Measurements from ENCODE around the gene LIPN. TPM values are rescaled to one million over a fixed set of nuclear protein-coding genes. Genes with fewer than 3 reads are reported as not detected.
A peak's percentile ranks its signal among the peaks of the same experiment; 100 is the strongest.

The LIPN gene
- total RNA-seq, 8 experiments from 2014 or later = not detected

- H3K27ac ChIP-seq = no peak overlapping the region
- in situ Hi-C loops (cut with MboI; ENCODE audit: low pct_unique_long_range_greater_than_20kb in 2 of 9, low sequenced_read_pairs in 9 of 9, unreplicated experiment in 9 of 9) = no loop called here
- WGBS, 10 experiments = 0 to 100% (median 63%) methylated on average over 1 to 2 of the region's 2 CpGs; no CpG with 5 or more reads in 3 of the 10 experiments
- no peak overlapping the region for H3K4me3 ChIP-seq
- ATAC-seq (replicated peaks in 6 of 8) = peak in 3 of 8 experiments; percentile 48 to 71 (median 54)
- peaks cover 0 to 2% of the 10 kb centered on the region in 2 donors for H3K4me1 ChIP-seq (replicated peaks in 1 of 2)
These were observed 32.1 kb downstream of the LIPN start for GRCh38 chr10:88791924-88792323.

- no peak overlapping the region for H3K27ac ChIP-seq
- H3K4me3 ChIP-seq = no peak overlapping the region
- 69 to 100% (median 89%) methylated on average over 1 to 3 of the region's 4 CpGs; no CpG with 5 or more reads in 2 of the 10 experiments for WGBS, 10 experiments
- H3K4me1 ChIP-seq (replicated peaks in 1 of 2) = peaks cover 0 to 2% of the 10 kb centered on the region in 2 donors
- in situ Hi-C loops (cut with MboI; ENCODE audit: low pct_unique_long_range_greater_than_20kb in 2 of 9, low sequenced_read_pairs in 9 of 9, unreplicated experiment in 9 of 9) = no loop called here
- no peak for ATAC-seq (replicated peaks in 6 of 8)
These were observed 32.8 kb downstream of the LIPN start for GRCh38 chr10:88792661-88793060.

GRCh38 chr10:88793712-88794299, 34.0 kb downstream of the LIPN start:
- WGBS, 10 experiments = 13 to 91% (median 57%) methylated on average over 1 to 2 of the region's 2 CpGs; no CpG with 5 or more reads in 3 of the 10 experiments
- Histone ChIP-seq H3K27ac (no peak overlapping the region), H3K4me3 (no peak overlapping the region), H3K4me1 (replicated peaks in 1 of 2) (peaks cover 0 to 2% of the 10 kb centered on the region in 2 donors)
- ATAC-seq (replicated peaks in 6 of 8) = no peak
- in situ Hi-C loops (cut with MboI; ENCODE audit: low pct_unique_long_range_greater_than_20kb in 2 of 9, low sequenced_read_pairs in 9 of 9, unreplicated experiment in 9 of 9) = no loop called here

- H3K27ac ChIP-seq = no peak overlapping the region
- WGBS, 10 experiments = 0 to 100% (median 26%) methylated on average over 1 of the region's 1 CpG; no CpG with 5 or more reads in 2 of the 10 experiments
- in situ Hi-C loops (cut with MboI; ENCODE audit: low pct_unique_long_range_greater_than_20kb in 2 of 9, low sequenced_read_pairs in 9 of 9, unreplicated experiment in 9 of 9) = no loop called here
- H3K4me3 ChIP-seq = no peak overlapping the region
- ATAC-seq (replicated peaks in 6 of 8) = no peak
- no peaks in the 10 kb centered on the region for H3K4me1 ChIP-seq (replicated peaks in 1 of 2)
These were observed 34.9 kb downstream of the LIPN start for GRCh38 chr10:88794731-88795130.

GRCh38 chr10:88800152-88801125, 40.6 kb downstream of the LIPN start:
- H3K4me1 ChIP-seq (replicated peaks in 1 of 2) = no peaks in the 10 kb centered on the region
- WGBS, 10 experiments = 7 to 96% (median 61%) methylated on average over 2 of the region's 2 CpGs; no CpG with 5 or more reads in 2 of the 10 experiments
- no peak overlapping the region for H3K27ac ChIP-seq
- peak in 2 of 8 experiments; percentile 75 to 87 for ATAC-seq (replicated peaks in 6 of 8)
- no peak overlapping the region for H3K4me3 ChIP-seq
- in situ Hi-C loops (cut with MboI; ENCODE audit: low pct_unique_long_range_greater_than_20kb in 2 of 9, low sequenced_read_pairs in 9 of 9, unreplicated experiment in 9 of 9) = loop anchor here in 1 of 9 experiments (25.0 kb wide), 2 partner anchors 113 to 238 kb away; no protein-coding TSS in a partner anchor

GRCh38 chr10:88802523-88803285, 42.9 kb downstream of the LIPN start, which contains the start of gene LIPM:
Gene LIPM (plus strand): TSS chr10:88802730. CDS start chr10:88802897, 167 bp downstream.
- H3K27ac ChIP-seq = no peak within 1 kb of the TSS
- in situ Hi-C loops (cut with MboI; ENCODE audit: low pct_unique_long_range_greater_than_20kb in 2 of 9, low sequenced_read_pairs in 9 of 9, unreplicated experiment in 9 of 9) = loop anchor here in 1 of 9 experiments (25.0 kb wide), 2 partner anchors 115 to 240 kb away; no protein-coding TSS in a partner anchor
- no peaks in the 10 kb centered on the region for H3K4me1 ChIP-seq (replicated peaks in 1 of 2)
- no peak within 1 kb of the TSS for H3K4me3 ChIP-seq
- peak in 3 of 8 experiments; percentile 46 to 98 (median 64) for ATAC-seq (replicated peaks in 6 of 8)
- 0 to 90% (median 23%) methylated on average over 1 to 2 of the region's 2 CpGs; no CpG with 5 or more reads in 2 of the 10 experiments for WGBS, 10 experiments

- 67 to 100% (median 87%) methylated on average over 1 to 2 of the region's 2 CpGs; no CpG with 5 or more reads in 2 of the 10 experiments for WGBS, 10 experiments
- Histone ChIP-seq H3K27ac (no peak overlapping the region), H3K4me3 (no peak overlapping the region), H3K4me1 (replicated peaks in 1 of 2) (no peaks in the 10 kb centered on the region)
- in situ Hi-C loops (cut with MboI; ENCODE audit: low pct_unique_long_range_greater_than_20kb in 2 of 9, low sequenced_read_pairs in 9 of 9, unreplicated experiment in 9 of 9) = loop anchor here in 1 of 9 experiments (25.0 kb wide), 2 partner anchors 116 to 241 kb away; no protein-coding TSS in a partner anchor
- ATAC-seq (replicated peaks in 6 of 8) = no peak
These were observed 43.8 kb downstream of the LIPN start for GRCh38 chr10:88803641-88804040.

GRCh38 chr10:88804083-88804812, 44.4 kb downstream of the LIPN start:
- ATAC-seq (replicated peaks in 6 of 8) = peak in 5 of 8 experiments; percentile 26 to 71 (median 43)
- Histone ChIP-seq H3K4me3 (no peak overlapping the region), H3K27ac (no peak overlapping the region), H3K4me1 (replicated peaks in 1 of 2) (no peaks in the 10 kb centered on the region)
- in situ Hi-C loops (cut with MboI; ENCODE audit: low pct_unique_long_range_greater_than_20kb in 2 of 9, low sequenced_read_pairs in 9 of 9, unreplicated experiment in 9 of 9) = loop anchor here in 1 of 9 experiments (25.0 kb wide), 2 partner anchors 117 to 242 kb away; no protein-coding TSS in a partner anchor
- WGBS, 10 experiments = 21 to 74% (median 38%) methylated on average over 3 to 6 of the region's 6 CpGs; no CpG with 5 or more reads in 2 of the 10 experiments

- peaks cover 0 to 3% of the 10 kb centered on the region in 2 donors for H3K4me1 ChIP-seq (replicated peaks in 1 of 2)
- no peak overlapping the region for H3K27ac ChIP-seq
- in situ Hi-C loops (cut with MboI; ENCODE audit: low pct_unique_long_range_greater_than_20kb in 2 of 9, low sequenced_read_pairs in 9 of 9, unreplicated experiment in 9 of 9) = loop anchor here in 1 of 9 experiments (25.0 kb wide), 2 partner anchors 118 to 243 kb away; no protein-coding TSS in a partner anchor
- ATAC-seq (replicated peaks in 6 of 8) = no peak
- H3K4me3 ChIP-seq = no peak overlapping the region
- WGBS, 10 experiments = 0 to 54% (median 27%) methylated on average over 1 to 2 of the region's 2 CpGs; no CpG with 5 or more reads in 1 of the 10 experiments
These were observed 45.5 kb downstream of the LIPN start for GRCh38 chr10:88805361-88805760.

GRCh38 chr10:88805924-88806323, 46.1 kb downstream of the LIPN start:
- in situ Hi-C loops (cut with MboI; ENCODE audit: low pct_unique_long_range_greater_than_20kb in 2 of 9, low sequenced_read_pairs in 9 of 9, unreplicated experiment in 9 of 9) = loop anchor here in 1 of 9 experiments (25.0 kb wide), 2 partner anchors 119 to 244 kb away; no protein-coding TSS in a partner anchor

GRCh38 chr10:88809621-88810020, 49.8 kb downstream of the LIPN start:
- 17 to 100% (median 64%) methylated on average over 1 to 4 of the region's 4 CpGs for WGBS, 10 experiments
- Histone ChIP-seq H3K4me1 (replicated peaks in 1 of 2) (peaks cover 0 to 11% of the 10 kb centered on the region in 2 donors), H3K27ac (no peak overlapping the region), H3K4me3 (no peak overlapping the region)
- ATAC-seq (replicated peaks in 6 of 8) = no peak
- in situ Hi-C loops (cut with MboI; ENCODE audit: low pct_unique_long_range_greater_than_20kb in 2 of 9, low sequenced_read_pairs in 9 of 9, unreplicated experiment in 9 of 9) = loop anchor here in 2 of 9 experiments (10.0 to 25.0 kb wide), 3 partner anchors 115 to 247 kb away; no protein-coding TSS in a partner anchor

More at GRCh38 chr10:88805924-88806323, 46.1 kb downstream of the LIPN start:
- 33 to 100% (median 92%) methylated on average over 1 to 3 of the region's 3 CpGs; no CpG with 5 or more reads in 3 of the 10 experiments for WGBS, 10 experiments
- H3K27ac ChIP-seq = no peak overlapping the region
- H3K4me1 ChIP-seq (replicated peaks in 1 of 2) = peaks cover 0 to 9% of the 10 kb centered on the region in 2 donors
- H3K4me3 ChIP-seq = no peak overlapping the region
- no peak for ATAC-seq (replicated peaks in 6 of 8)

Measured in motor neuron (in vitro differentiated cells).